OCI-LY3 (cell line): ENCODE measurements around the gene GSTT2.

Source experiments
- CTCF ChIP-seq: fragments of 200-600, 300-600 bp; sonication (generic); IDR thresholded peaks from 2 replicates; pipeline ENCODE4 v1.5.1; 2014; ENCODE audit warnings: antibody characterized with exemption, low read length, low read depth
- EZH2phosphoT487 ChIP-seq: fragments of 200-600 bp; shearing (Covaris generic); IDR thresholded peaks from 2 replicates; pipeline ENCODE4 v1.6.1; 2018; ENCODE audit warnings: antibody characterized with exemption, mixed run types, low read depth

GRCh38 chr22:24010018-24010391 is 30.1 kb downstream of the GSTT2 start:
- TF ChIP-seq CTCF (no peak), EZH2phosphoT487 (no peak)
